ENCODE data around the gene NR4A2.

Gene NR4A2

DNA sequence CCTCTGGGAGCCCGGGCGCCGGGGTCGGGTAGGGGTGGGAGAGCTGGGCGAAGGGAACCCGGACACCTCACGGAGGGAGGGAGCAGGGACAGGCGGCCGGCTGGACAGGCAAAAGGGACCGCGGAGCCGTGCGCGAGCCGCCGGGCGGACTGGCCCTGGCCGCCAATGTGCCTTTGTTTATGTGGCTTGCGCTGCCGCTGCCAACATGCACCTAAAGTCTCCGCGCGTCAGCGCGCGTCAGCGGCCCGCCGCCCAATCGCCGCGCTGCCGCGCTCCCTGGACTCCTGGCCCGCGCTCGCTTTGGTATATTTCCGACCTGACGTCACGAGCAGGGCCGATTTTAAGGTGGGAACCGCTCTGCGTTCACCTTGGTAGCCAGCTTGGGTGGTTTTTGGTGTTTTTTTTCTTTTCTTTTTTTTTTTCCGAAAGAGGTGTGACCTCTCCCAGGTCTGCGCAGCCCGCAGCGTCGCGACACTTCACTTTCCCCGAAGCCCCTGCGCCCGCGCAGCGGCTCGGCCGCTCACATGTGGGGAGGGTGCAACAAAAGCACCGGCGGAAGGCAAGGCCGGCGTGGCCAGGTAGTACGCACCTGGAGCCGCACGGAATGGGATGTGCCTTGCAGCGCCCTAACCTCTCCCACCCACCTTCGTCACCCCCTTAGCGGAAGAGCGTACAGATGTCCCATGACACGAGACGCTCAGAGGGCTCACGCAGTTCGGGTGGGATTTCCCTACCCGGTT, at the start of gene NR4A2:
TSS of gene NR4A2 (minus strand) at position 188 of the 740 bp plus-strand sequence. CDS start 2,535 bp downstream, outside the sequence.
- FAIRE-seq = no peak
- DNase-seq (ENCODE audit: low spot score) = peak; percentile 88

DNA sequence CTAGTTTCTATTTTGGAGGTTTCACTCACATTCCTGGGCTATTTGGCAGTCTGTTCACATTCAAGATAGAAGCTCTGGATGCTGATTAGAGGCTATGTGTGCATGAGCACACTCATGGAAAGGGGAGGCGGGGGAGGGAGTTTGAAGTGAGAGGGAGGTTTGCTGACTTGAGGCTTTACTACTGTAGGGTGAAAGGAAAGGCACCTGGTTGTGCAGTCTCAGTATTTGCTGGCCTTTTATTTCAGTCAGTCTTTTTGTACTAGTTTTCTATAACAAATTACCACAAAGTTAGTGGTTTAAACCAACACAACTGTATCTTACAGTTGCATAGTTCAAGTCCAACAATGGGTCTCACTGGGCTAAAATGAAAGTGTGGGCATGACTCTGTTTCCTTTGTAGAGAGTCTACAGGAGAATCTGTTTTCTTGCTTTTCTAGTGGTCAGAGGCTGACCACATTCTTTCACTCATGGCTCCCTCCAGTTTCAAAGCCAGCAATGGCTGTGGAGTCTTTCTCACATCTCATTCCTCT, 47.7 kb upstream of the NR4A2 start:
- DNase-seq (ENCODE audit: low spot score) = no peak
- FAIRE-seq = no peak

DNA sequence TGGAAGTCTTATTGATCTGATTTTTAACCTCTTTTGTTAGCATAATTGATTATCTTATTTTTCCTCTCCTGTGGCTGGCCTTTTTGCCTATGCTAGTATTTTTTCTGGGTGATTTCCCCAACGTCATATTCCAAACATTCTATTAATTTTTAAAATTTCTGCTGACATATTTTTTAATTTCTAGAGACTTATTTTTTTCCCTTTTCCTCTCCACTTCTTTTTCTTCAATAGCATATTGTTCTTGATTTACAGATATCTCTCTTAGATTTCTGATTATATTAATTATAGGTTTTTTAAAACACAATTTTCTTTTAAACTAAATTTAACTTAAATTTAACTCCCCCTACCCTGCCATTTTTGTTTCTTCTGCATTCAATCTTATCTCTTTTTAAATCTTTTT, 47.2 kb upstream of the NR4A2 start:
- DNase-seq (ENCODE audit: low spot score) = no peak
- FAIRE-seq = no peak

DNA sequence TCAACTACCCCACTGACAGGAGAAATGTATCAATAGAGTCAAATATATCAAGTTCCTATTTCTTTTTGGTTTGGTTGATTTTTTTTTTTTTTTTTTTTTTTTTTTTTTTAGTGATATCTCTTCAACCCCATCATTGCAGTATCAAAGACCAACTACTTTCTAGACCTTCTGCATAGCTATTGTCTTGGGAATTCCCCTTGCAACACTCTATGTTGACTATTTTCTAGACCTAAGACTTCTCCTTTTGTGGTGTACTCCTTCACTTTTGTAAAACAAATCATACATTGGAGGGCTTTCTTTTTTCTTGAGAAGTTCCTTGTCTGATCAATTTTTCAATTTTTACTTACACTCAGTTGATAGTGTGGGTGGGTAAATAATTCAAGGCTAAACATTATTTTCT, 46.5 kb upstream of the NR4A2 start:
- DNase-seq (ENCODE audit: low spot score) = no peak
- FAIRE-seq = no peak

DNA sequence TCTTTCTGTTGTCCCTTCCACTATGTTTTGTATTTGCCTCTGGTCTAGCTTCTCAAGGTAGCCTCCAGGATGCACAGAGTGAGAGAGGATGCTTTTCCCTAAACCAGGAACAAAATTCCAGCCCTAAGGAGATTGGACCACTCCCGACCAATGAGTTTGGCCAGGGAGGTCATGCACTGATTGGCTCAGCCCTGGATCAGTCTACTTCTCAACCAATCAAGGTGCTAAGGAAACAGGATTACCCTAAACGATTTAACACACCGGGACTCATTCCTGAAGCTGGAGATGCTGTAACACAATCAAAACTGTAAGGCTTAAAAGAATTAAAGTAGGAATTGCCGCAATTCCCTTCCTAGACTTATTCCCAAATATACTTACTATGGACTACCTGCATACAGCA, 34.2 kb upstream of the NR4A2 start:
- no peak for DNase-seq (ENCODE audit: low spot score)

DNA sequence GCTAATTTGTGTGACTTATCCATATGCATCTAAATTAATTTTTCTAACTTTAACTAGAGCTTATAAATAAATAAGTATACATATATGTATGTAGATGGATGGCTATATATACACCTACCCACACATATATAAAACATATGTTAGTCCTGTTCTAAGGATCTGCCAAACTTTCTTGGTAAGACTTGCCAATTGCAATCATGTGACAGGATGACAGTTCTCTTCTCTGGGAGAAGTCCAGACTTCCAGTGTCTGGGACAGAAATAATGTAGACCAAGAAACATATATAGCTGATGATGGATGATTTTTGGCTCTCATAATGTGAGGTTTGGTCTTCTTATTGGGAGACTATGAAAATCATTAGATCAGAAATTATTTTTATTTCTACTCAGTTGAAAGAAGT, 30.6 kb upstream of the NR4A2 start:
- no peak for DNase-seq (ENCODE audit: low spot score)
- no peak for FAIRE-seq

More for the DNA sequence above, 34.2 kb upstream of the NR4A2 start:
- no peak for FAIRE-seq

DNA sequence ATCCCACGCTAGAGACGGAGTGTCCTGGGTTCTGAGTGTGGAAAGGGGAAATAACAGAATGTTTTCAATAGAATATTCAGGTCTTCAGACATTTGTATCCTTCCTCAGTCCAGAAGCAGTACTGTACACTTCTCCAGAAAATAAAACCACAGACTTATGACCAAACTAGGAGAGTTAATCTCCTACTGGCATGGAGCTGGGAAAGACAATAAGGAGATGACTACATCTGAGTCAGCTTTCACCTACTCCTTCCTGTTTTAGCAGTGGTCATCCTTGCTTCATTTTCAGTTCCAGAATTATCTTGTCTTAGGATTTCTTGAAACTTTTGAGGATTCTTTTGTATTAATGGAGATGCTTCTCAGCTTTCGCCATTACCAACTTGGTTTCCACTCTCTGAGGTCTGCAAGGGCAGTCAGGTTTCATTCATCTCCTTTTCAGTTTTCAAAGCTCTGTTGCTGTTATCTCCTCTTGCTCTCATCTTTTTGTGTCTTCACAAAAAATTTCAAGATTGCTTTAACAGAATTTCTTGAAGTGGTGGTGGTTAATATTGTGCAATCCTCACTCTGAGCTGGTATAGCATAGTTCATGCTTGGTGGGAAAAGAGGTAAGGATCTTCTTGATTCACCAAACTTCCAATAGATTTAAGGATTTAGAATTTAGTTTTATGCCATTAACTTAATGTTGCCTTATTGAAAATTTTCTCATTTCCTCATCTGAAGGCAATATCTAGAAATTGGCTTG, 23.7 kb upstream of the NR4A2 start:
- no peak for FAIRE-seq
- DNase-seq (ENCODE audit: low spot score) = no peak

DNA sequence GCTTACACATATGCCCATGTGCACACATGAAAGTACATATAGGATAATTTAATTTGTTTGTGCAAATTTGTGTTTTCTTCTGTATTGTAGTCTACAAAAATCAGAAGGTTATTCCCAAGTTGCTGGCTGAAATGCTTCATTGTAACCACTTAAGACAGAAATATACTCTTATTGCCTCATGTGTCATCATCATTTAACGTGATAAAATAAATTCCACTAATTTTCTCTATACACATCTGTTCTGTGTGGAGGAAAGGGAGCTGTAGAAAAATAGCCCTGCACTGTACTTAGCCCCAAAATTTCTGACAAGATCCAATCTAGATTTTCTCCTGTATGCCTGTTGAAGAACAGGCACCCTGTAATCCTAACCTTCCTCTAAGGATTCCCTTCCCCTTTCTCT, 20.4 kb upstream of the NR4A2 start:
- no peak for FAIRE-seq

DNA sequence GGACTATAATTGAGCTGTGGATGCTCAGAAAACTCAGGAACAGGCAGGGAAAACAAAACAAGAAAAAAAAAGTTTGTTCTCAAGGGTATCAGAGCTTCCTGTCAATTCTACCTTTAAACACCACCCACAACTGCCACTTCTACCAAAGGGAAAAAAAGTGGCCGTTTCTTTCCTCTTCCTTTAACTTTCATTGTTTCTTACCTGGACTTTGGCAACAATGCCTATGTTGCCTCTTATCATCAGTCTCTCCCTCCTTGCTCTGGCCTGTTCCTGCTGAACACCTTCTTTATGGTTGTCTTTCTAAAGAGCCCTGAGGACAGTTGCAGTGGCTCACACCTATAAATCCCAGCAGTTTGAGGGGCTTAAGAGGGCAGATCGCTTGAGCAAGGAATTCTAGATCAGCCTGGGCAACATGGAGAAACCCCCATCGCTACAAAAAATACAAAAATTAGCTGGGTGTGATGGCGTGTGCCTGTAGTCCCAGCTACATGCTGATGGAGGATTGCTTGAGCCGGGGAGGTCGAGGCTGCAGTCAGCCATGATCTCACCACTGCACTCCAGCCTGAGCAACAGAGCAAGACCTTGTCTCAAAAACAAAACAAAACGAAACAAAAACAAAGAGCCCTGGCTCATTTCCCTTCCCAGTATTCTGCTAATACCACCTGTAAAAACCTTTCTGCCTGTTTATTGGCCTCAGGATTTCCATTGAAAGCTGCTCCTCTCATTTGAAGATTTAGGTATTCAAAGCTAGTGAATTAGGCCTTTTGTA, 18.0 kb upstream of the NR4A2 start:
- DNase-seq (ENCODE audit: low spot score) (no peak), FAIRE-seq (no peak)

More for the DNA sequence above, 20.4 kb upstream of the NR4A2 start:
- no peak for DNase-seq (ENCODE audit: low spot score)

DNA sequence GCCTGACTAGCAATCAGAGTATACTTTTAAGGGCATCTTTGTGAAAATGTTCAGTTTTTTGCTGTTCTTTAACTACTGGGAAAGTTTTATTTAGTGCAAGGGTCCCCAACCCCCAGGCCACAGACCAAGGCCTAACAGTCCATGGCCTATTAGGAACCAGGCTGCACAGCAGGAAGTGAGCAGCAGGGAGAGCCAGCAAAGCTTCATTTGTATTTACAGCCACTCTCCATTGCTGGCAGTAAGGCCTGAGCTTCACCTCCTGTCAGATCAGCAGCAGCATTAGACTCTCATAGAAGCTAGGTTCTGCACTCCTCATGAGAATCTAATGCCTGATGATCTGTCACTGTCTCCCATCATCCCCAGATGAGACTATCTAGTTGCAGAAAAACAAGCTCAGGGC, 17.1 kb upstream of the NR4A2 start:
- FAIRE-seq = no peak
- DNase-seq (ENCODE audit: low spot score) = no peak

DNA sequence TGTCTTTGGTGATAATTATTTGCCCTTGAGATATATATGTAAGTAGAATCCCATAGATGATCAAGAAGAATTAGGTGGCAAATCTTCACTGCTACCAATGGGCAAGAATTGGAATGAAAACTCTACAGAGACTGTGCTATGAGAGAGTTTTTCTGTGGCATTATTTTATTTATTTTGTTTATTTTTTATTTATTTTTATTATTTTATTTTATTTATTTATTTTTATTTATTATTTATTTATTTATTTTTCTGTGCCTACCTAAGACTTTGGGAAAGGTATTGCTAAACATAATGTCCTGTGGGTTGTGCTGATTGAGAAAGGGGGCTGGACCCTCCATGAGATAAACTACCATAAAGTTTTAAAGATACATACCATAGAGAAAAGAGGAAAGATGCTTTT, 16.6 kb upstream of the NR4A2 start:
- DNase-seq (ENCODE audit: low spot score) (no peak), FAIRE-seq (no peak)

DNA sequence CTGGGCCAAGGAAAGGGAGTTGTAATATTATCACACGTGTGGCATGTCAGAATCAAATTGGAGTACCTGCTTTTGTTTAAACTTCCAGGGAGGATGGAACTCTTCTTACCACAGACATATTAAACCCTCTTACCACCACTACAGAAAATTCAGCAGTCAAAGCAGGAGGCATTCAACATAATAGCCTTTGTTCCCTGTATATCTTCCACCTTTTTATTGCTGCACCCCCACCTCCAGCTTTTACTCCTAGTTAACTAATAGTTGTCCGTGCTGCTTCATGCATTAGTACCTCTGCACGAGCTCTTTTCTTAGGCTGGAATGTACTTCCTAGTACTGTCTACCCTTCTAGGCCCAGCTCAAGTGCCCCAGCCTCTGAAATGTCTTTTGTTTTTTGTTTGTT, 14.9 kb upstream of the NR4A2 start:
- FAIRE-seq (no peak), DNase-seq (ENCODE audit: low spot score) (no peak)

DNA sequence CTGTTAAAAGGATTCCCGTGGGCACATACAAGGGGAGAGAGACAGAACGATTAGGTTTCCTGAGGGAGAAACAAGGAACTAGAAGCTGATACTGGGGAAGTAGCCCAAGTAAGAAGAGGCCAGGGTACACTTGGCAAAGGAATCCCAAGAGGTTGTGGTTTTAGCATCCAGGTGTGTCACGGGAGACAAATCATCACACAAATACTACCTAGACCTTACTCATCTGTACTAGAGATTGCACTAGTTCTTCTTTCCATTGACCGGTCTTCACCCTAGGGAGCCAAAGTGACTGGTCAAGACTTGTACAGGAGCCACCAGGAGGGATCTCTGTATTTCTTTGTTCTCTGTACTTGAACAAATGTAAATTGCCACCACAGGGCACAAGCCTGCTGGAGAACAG, 14.2 kb upstream of the NR4A2 start:
- DNase-seq (ENCODE audit: low spot score) = no peak

DNA sequence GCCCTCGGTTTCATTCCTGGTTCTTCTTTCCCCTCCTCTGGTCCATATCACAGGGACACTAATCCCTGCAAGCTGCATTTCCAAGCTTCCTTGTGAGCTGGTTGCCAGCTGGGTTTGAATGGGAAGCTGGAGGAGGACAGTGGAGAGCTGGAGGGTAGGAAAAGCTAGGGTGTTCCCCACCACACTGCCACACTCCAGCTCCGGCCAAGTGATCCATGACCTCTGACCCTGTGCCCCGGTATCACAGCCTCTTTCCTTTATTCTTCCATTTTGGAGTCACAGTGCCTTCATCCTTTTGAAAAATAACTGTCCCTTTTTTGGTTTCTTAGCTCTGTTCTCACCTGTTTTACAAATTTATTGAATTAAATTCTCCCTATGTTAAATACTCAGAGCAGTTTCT, 13.1 kb upstream of the NR4A2 start:
- no peak for DNase-seq (ENCODE audit: low spot score)
- FAIRE-seq = no peak

More for the DNA sequence above, 14.2 kb upstream of the NR4A2 start:
- FAIRE-seq = no peak

DNA sequence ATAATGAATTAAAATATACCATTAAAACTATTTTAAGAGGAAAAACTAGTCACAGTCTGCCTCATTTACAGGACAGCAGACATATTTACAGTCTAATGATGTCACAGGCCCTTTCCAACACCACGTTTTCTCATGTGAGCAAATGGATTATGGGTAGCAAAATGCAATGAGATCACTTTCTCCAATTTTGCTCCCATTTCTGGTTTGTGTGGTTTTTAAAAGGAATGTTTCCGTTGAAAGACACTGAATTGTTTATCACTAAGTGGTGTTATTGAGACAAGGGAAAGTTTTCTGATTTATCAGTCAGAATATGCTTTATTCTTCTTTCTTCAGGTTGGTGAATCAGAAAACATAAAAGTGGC, 11.4 kb upstream of the NR4A2 start:
- DNase-seq (ENCODE audit: low spot score) (peak; percentile 16), FAIRE-seq (no peak)

DNA sequence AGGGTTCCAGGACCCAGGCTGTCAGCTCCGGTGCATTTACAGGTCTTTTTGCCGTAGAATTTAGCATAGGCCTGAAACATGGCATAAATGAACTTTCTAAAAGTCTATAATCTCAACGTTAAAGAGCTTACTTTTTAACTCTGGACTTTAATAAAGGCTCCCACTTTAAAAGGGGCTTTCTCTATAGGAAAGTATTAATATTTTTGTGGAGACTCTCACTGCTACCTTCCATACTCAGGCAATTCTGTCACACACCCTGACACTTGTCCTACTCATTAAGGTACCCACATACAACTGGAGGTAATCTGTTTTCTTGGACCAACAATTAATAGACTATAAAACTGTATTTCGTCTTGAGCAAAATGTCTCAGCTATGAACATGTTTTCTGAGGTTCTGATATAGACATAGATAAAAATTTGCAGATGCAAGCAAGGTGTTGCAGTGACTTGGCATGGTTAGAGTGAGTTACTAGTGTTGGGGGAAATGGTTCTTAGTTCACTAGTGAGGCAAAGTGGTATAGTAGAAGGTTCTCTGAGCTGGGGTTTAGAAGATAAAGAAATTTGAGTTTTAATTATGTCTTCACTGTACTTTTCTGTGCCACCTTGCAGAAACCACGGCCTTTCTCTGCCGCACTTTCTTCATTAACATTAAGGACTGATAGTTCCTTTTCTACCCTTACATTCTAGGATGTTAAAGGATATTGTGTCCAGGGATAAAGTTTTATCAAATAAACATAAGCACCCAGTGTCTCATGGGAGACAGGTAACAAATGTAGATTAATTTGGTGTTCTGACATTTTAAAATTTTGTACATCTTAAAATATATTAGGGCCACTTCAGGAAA, 10.8 kb upstream of the NR4A2 start:
- FAIRE-seq = no peak
- no peak for DNase-seq (ENCODE audit: low spot score)

DNA sequence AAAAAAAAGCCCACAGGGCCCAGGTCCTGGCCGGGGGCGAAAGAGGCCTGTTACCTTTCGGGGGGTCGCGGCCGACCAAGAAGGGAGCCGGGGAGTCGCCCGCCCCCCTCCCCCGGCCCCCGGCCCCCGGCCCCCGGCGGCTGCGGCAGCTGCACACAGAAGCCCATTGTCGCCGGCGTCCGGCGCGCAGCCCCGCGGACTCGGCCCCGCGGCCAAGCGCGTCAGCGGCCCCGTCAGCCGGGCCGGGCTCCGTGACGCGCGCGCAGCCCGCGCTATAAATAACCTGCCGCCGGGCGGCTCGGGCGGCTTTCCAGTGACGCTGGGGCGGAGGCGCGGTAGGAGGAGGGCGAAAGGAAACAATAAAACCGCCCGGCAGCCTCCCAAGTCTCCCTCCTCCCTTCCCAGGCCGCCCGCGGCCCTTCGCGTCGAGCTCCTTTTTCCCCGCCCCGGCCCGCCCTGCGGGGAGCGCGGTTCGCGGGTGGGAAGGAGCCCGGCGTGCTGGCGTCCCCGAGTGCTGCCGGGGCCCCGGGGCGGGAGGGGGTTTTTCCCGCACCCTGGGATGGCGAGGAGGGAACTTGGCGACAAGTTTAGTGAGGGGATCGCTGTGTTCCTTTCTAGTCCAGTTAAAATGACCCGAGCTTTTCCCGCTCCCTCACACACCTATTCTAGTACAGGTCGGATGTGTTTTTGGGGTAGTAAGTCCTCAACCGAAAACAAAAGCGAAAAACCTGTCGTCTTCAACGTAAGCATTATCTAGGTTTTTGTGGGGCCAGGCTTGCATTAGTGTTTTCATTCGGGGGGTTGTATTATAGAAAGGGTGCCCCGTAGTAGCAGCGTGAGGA, 10.0 kb upstream of the NR4A2 start:
- FAIRE-seq (no peak), DNase-seq (ENCODE audit: low spot score) (peak; percentile 91)

DNA sequence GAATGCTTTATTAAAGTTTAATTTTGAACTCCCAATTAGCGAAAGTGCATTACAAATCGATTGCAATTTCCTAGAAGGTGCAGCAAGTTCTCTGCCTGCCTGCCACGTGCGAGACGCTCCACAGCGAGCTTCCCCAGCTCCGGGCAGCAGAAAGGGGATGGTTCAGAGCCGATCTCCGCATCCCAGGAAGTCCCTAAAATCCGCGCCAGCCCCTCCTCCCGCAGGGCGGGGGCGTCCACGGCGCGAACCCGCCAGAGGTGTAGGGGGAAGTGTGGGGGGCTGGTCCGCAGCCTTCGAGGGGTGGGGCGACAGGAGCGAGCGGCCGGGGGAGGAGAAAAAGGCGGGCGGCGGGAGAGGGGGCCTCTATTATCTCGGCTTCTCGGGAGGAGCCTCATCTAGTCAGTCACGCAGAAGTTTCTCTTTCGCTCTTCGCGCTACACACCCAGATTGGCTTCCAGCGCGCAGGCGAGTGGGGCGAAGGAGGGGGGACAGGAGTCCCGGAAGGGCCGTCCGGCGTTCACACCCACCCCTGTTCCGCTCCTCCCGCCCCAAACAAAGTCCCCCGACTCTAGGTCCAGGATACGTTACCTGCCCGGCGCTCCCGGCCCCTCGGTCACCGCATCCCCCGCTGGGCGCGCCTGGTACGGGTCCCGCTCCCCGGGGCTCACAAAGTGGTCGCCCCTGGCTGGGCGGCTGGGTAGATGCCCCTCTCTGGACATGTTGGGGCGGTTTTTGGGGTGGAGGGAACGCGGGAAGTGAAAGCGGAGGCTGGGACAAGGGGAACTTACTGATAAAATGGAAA, 9.1 kb upstream of the NR4A2 start:
- DNase-seq (ENCODE audit: low spot score) = peak; percentile 88
- FAIRE-seq = no peak

DNA sequence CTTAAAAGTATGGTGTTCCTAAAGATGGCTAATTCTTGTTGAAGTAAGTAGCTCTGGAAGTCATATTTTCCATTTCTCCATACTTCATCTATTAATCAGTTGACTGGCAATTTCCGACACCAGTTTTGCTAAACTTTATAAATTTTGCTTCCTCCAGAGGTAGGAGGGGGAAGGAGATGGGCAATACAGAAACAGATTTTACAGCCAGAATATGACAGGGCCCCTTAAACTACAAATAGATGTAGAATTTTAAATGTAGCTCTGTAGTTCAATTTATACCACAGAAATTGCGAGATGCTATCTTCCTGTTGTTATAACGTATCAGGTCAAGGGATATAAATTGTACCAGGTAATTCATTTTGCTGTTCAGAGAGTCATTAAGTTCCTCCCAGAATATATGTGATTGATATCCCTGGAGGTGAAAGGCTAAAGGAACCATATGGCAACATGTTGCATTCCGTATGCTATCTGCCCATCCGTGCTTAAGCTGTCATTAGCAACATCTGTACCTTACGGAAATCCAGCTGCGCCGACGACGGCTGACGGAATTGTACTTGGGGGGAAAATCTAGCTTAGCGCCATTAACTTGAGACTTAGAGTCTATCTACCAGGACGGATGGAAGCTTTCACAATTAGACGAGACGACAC, 8.4 kb upstream of the NR4A2 start:
- DNase-seq (ENCODE audit: low spot score) = no peak
- peak; percentile 37 for FAIRE-seq

All from urothelium cell line (cell line).